ENCODE data around the gene LRRC46.

Gene LRRC46

DNA sequence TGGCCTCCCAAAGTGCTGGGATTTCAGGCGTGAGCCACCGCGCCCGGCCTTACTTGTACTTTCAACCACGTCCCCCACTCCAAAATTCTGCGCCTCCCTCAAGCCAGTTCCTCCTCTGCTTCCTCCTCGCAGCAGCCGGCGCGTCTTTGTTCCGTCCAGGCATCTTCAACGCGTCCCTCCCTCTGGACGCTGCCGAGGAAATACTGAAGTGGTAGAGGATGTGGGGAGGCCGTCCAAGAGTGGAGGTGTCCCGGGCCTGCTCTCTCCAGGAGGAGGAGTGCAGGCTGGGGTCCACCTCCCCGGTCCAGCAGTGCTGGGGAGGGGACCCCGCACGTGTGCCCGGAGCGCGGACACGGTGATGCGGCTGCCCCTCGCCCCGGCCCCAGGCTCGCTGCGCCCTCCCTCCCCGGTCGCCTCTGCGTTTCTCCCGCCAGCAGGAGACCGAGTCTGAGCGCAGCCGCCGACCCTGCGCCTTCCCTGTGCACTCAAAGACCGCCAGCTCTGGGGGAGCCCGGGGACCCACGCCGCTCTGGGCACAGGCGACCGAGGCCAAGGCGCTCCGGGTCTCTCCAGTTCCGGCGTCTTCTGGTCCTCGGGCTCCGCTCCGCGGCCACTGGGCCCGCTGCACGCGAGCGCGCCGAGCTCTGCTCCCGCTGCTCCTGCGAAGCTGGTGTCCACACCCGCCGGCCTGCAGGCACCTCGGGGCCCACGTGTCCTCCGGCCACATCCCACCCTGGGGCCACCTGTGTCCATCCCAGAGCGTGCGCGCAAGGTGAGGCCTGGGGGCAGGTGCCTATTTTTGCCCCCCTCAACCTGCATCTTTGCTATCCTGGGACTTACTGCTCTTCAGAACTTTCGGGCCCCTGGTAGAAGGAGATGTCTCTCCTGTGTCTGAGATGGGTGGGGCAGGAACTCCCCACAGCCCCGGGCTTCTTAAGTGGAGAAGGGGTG, 41.6 kb upstream of the LRRC46 start:
- H4K20me1 ChIP-seq (ENCODE audit: insufficient read depth, low read length): no peaks in the 10 kb centered on the region
- no peaks in the 10 kb centered on the region for H3K79me2 ChIP-seq (ENCODE audit: insufficient read depth, low read length)
- no peaks in the 10 kb centered on the region for H3F3A ChIP-seq (ENCODE audit: insufficient read depth, low read length)
- no peak overlapping the region for H2AFZ ChIP-seq (ENCODE audit: low read length)
- H3K27me3 ChIP-seq (ENCODE audit: insufficient read depth, low read length): 0 out of 2 replicates have a peak, but pooled peaks cover 4% of the 10 kb centered on the region
- no peaks in the 10 kb centered on the region for H3K9me3 ChIP-seq (ENCODE audit: low read length)
- H3K4me3 ChIP-seq (ENCODE audit: low read depth, low read length, poor library complexity, severe bottlenecking): no peak overlapping the region
- no peaks in the 10 kb centered on the region for H3K36me3 ChIP-seq (ENCODE audit: insufficient read depth, low read length)
- H3K27ac ChIP-seq (ENCODE audit: low read depth, low read length, poor library complexity, severe bottlenecking): no peak overlapping the region
- no peaks in the 10 kb centered on the region for H3K4me1 ChIP-seq (ENCODE audit: insufficient read depth, low read length, severe bottlenecking)
- no peaks in the 10 kb centered on the region for H3K9me2 ChIP-seq (ENCODE audit: low read depth, low read length)
- no peak overlapping the region for H3K4me2 ChIP-seq (ENCODE audit: low read length)
- TF ChIP-seq, protein P1, sequence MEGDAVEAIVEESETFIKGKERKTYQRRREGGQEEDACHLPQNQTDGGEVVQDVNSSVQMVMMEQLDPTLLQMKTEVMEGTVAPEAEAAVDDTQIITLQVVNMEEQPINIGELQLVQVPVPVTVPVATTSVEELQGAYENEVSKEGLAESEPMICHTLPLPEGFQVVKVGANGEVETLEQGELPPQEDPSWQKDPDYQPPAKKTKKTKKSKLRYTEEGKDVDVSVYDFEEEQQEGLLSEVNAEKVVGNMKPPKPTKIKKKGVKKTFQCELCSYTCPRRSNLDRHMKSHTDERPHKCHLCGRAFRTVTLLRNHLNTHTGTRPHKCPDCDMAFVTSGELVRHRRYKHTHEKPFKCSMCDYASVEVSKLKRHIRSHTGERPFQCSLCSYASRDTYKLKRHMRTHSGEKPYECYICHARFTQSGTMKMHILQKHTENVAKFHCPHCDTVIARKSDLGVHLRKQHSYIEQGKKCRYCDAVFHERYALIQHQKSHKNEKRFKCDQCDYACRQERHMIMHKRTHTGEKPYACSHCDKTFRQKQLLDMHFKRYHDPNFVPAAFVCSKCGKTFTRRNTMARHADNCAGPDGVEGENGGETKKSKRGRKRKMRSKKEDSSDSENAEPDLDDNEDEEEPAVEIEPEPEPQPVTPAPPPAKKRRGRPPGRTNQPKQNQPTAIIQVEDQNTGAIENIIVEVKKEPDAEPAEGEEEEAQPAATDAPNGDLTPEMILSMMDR (IDR thresholded peaks at IDR 0.05; ENCODE audit: low read length): no peak
- no peak for TF ChIP-seq EZH2 (IDR thresholded peaks at IDR 0.05; ENCODE audit: borderline replicate concordance, low read length)
- no peak overlapping the region for H3K9ac ChIP-seq (ENCODE audit: low read length)

DNA sequence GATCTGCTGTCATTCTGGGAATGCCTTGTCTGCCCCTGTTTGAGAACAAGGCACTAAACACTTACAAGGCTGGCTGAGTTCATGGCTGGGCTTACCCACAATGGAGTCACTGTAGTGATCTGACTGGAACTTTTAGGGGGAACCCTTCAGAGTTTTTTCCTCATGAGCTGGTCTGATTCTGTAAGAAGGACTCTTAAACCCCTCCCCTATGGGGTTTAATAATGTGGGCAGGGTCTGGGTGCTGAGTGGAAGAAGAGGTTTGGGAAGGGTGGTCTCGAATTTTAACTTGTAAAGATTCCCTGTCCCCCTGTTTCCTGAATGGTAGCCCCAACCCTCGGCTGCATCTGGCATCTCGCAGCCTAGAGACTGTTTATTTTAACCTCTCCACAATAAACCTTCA, 40.4 kb upstream of the LRRC46 start:
- Histone ChIP-seq H3K4me1 (ENCODE audit: insufficient read depth, low read length, severe bottlenecking) (no peaks in the 10 kb centered on the region), H2AFZ (ENCODE audit: low read length) (no peak overlapping the region), H3K9me2 (ENCODE audit: low read depth, low read length) (no peaks in the 10 kb centered on the region), H3K4me2 (ENCODE audit: low read length) (no peak overlapping the region), H3K79me2 (ENCODE audit: insufficient read depth, low read length) (no peaks in the 10 kb centered on the region), H3F3A (ENCODE audit: insufficient read depth, low read length) (no peaks in the 10 kb centered on the region), H3K36me3 (ENCODE audit: insufficient read depth, low read length) (no peaks in the 10 kb centered on the region), H3K27me3 (ENCODE audit: insufficient read depth, low read length) (0 out of 2 replicates have a peak, but pooled peaks cover 4% of the 10 kb centered on the region), H3K9ac (ENCODE audit: low read length) (no peak overlapping the region), H4K20me1 (ENCODE audit: insufficient read depth, low read length) (no peaks in the 10 kb centered on the region), H3K27ac (ENCODE audit: low read depth, low read length, poor library complexity, severe bottlenecking) (no peak overlapping the region), H3K9me3 (ENCODE audit: low read length) (no peaks in the 10 kb centered on the region), H3K4me3 (ENCODE audit: low read depth, low read length, poor library complexity, severe bottlenecking) (no peak overlapping the region)
- no peak for TF ChIP-seq EZH2 (IDR thresholded peaks at IDR 0.05; ENCODE audit: borderline replicate concordance, low read length)
- TF ChIP-seq, protein P1 (IDR thresholded peaks at IDR 0.05; ENCODE audit: low read length): no peak

DNA sequence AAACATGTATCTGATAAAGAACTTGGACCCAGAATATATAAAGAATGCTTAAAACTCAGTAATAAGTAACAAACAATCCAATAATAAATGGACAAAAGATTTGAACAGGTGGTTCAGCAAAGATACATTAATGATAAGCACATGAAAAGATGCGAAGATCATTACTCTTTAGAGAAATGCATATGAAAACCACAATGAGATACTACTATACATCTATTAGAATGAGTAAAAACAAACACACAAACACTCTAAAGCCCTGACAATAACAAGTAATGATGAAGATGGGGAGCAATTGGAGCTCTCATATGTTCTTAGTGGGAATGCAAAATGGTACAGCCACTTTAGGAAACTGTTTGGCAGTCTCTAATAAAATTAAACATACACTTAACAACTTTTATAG, 39.0 kb upstream of the LRRC46 start:
- Histone ChIP-seq H3K9ac (ENCODE audit: low read length) (no peak overlapping the region), H3K4me3 (ENCODE audit: low read depth, low read length, poor library complexity, severe bottlenecking) (no peak overlapping the region), H4K20me1 (ENCODE audit: insufficient read depth, low read length) (no peaks in the 10 kb centered on the region), H3K27me3 (ENCODE audit: insufficient read depth, low read length) (0 out of 2 replicates have a peak, but pooled peaks cover 4% of the 10 kb centered on the region), H2AFZ (ENCODE audit: low read length) (no peak overlapping the region), H3K4me2 (ENCODE audit: low read length) (no peak overlapping the region), H3F3A (ENCODE audit: insufficient read depth, low read length) (no peaks in the 10 kb centered on the region), H3K4me1 (ENCODE audit: insufficient read depth, low read length, severe bottlenecking) (no peaks in the 10 kb centered on the region), H3K27ac (ENCODE audit: low read depth, low read length, poor library complexity, severe bottlenecking) (no peak overlapping the region), H3K36me3 (ENCODE audit: insufficient read depth, low read length) (no peaks in the 10 kb centered on the region), H3K9me3 (ENCODE audit: low read length) (no peaks in the 10 kb centered on the region), H3K9me2 (ENCODE audit: low read depth, low read length) (no peaks in the 10 kb centered on the region), H3K79me2 (ENCODE audit: insufficient read depth, low read length) (no peaks in the 10 kb centered on the region)
- TF ChIP-seq, protein P1 (IDR thresholded peaks at IDR 0.05; ENCODE audit: low read length): no peak
- TF ChIP-seq EZH2 (IDR thresholded peaks at IDR 0.05; ENCODE audit: borderline replicate concordance, low read length): no peak
